A549 treated with AZD9567 at 1 μM for 4 hours (cell line): ENCODE data around the gene TP63. TPM values are rescaled to one million over a fixed set of nuclear protein-coding genes. Genes with fewer than 3 reads are reported as not detected.

ENCODE experiments used
- total RNA-seq: library from RNA; stranded (reverse); fragments of 200-300 nt; extraction: Qiagen RNA extraction; gene quantifications from 5 replicates; pipeline ENCODE4 v1.2.3, GENCODE V29; 2022; ENCODE audit not compliant: insufficient read depth

The TP63 gene
- 0.09 to 0.99 TPM (median 0.27 TPM) in 5 replicates for total RNA-seq

DNA sequence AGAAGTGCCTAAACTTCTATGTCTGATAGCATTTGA lies at the start of gene TP63:
Gene TP63, plus strand, starts transcription at position 17 of the 36 bp plus-strand sequence. CDS start 127 bp downstream, outside the sequence.

